GM12891 (cell line): ENCODE data around the gene MACO1.

Source experiments
- POLR2A ChIP-seq: IDR thresholded peaks from 2 replicates; pipeline ENCODE4 v1.6.1; 2011; ENCODE audit warnings: low read depth, low read length, control low read depth
- POLR2AphosphoS5 ChIP-seq: IDR thresholded peaks from 2 replicates; pipeline ENCODE4 v1.6.1; 2011; ENCODE audit warnings: low read depth, low read length, control low read depth
- SPI1 ChIP-seq: IDR thresholded peaks from 2 replicates; pipeline ENCODE4 v1.6.1; 2011; ENCODE audit warnings: low read depth, low read length, control low read depth
- TAF1 ChIP-seq: IDR thresholded peaks from 2 replicates; pipeline ENCODE4 v1.6.1; 2011; ENCODE audit warnings: low read depth, low read length, control low read depth

DNA sequence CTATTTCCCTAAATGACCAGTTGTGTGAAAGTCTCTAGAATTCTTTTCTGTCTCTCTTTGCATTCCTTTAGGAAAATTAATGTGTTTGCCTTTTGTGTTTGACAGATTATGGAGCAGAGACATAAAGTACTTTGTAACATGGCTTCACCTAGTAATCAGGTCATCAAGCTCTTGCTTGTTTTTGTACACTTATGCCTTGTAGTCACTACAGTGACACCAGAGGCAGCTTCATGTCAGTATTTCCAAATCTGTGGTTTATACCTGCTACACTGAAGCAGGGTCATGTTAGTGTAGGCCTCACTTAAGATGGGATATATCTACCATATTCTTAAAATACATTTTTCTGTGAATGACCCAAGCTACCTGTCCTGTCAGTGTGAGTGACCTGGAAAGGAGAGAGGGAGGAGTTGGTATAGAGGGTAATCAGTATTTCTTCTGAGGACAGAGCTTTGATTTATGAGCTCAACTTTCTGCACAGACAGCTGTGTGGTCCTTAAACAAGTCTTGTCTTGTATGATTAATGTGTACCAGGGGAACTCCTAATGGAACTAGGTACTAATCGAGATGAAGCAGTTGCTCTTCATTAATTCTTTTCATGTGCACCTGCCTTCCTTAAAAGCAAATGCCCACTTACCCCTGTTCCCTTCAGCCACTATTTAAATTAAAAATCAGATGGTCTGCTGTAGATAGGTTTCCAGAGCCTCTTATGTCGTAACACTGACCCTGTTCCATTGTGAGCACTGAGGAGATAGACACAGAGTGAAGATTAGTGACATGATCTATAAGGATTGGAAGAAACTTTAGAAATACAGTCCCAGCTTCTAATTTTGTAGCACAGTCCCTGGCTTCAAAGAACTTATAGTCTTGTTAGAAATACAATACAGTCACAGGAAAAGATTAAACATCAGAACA is 45.7 kb downstream of the MACO1 start:
- no peak for TF ChIP-seq POLR2A
- TF ChIP-seq POLR2AphosphoS5, result no peak
- TF ChIP-seq SPI1, result no peak
- TF ChIP-seq TAF1, result no peak
